B cell (primary cell): ENCODE measurements around the gene STAT5B. TPM values are rescaled to one million over a fixed set of nuclear protein-coding genes. Genes with fewer than 3 reads are reported as not detected.
"Not testable (repeated sequence)": the region's sequence is repeated elsewhere in the genome, so short reads cannot be mapped to it uniquely, and the experiment has no call there.

Source experiments
- ATAC-seq: fragments of 200-7000 bp; cut with Tn5 transposase; one replicate; pipeline ENCODE4 v1.10.0; 2021; ENCODE audit warnings: low read depth, mild to moderate bottlenecking, moderate number of reproducible peaks, moderate library complexity
- CTCF ChIA-PET: fragments of 350-600 bp; sonication (Branson Sonifier 250); formaldehyde crosslinking; loops from one replicate; lab custom pipeline; 2021; ENCODE audit warnings: antibody characterized with exemption, inconsistent platforms; lab: Charles Lee
- POLR2A ChIA-PET: fragments of 350-600 bp; sonication (Branson Sonifier 250); formaldehyde crosslinking; loops from one replicate; lab custom pipeline; 2021; ENCODE audit warnings: antibody characterized with exemption; lab: Charles Lee
- DNase-seq: peaks from one replicate; pipeline ENCODE4 v3.0.0; 2013
- H2AFZ ChIP-seq: 2 replicates; pipeline ENCODE4 v1.6.1; 2012; ENCODE audit warnings: mild to moderate bottlenecking, low read depth, low read length; ENCODE audit not compliant: insufficient read depth, poor library complexity, severe bottlenecking
- H3K27ac ChIP-seq, 2 donors: 1 replicate in 1 of 2; 2 replicates in 1 of 2; pipeline ENCODE4 v1.5.1; 2012 to 2013; ENCODE audit warnings: low read length in 2 of 2, mild to moderate bottlenecking in 2 of 2, moderate library complexity in 1 of 2
- H3K27me3 ChIP-seq, 4 experiments: fragments of 200-600 bp in 1 of 4; sonication (generic) in 1 of 4; replicated peaks in 1 of 4; 1 replicate in 2 of 4; 2 replicates in 2 of 4; pipeline versions ENCODE4 v1.6.1 to v1.7.0; 2013 to 2016; ENCODE audit warnings: low read length in 3 of 4, mild to moderate bottlenecking in 2 of 4, mixed read lengths in 1 of 4, moderate library complexity in 1 of 4; ENCODE audit not compliant: insufficient read depth in 4 of 4, control insufficient read depth in 3 of 4; ENCODE audit errors: control extremely low read depth in 1 of 4
- H3K36me3 ChIP-seq, 2 experiments: replicated peaks in 1 of 2; 1 replicate in 1 of 2; 2 replicates in 1 of 2; pipeline versions ENCODE4 v1.6.1 to v1.7.1; 2013; ENCODE audit warnings: low read length in 1 of 2; ENCODE audit not compliant: insufficient read depth in 2 of 2, control insufficient read depth in 1 of 2; ENCODE audit errors: control extremely low read depth in 1 of 2, extremely low read depth in 1 of 2
- H3K4me1 ChIP-seq, 2 donors: fragments of 200-600 bp in 1 of 2; sonication (generic) in 1 of 2; 1 replicate in 1 of 2; 2 replicates in 1 of 2; pipeline versions ENCODE4 v1.5.1 to v1.6.1; 2013 to 2017; ENCODE audit warnings: low read length in 2 of 2; ENCODE audit not compliant: control insufficient read depth in 2 of 2, insufficient read depth in 2 of 2
- H3K4me2 ChIP-seq: replicated peaks from 2 replicates; pipeline ENCODE3; 2012; ENCODE audit warnings: mild to moderate bottlenecking, low read depth, low read length; ENCODE audit not compliant: poor library complexity, severe bottlenecking
- H3K4me3 ChIP-seq, 5 experiments: fragments of 200-600 bp in 1 of 5; sonication (generic) in 1 of 5; 1 replicate in 3 of 5; 2 replicates in 2 of 5; pipeline versions ENCODE4 v1.5.1 to v1.7.0; 2011 to 2016; ENCODE audit warnings: low read length in 4 of 5, mild to moderate bottlenecking in 4 of 5, low read depth in 2 of 5, control low read depth in 1 of 5, moderate library complexity in 1 of 5; ENCODE audit not compliant: insufficient read depth in 1 of 5; ENCODE audit errors: control extremely low read depth in 1 of 5, extremely low read depth in 1 of 5
- H3K79me2 ChIP-seq: fragments of 200-600 bp; sonication (generic); one replicate; pipeline ENCODE4 v1.6.0; 2016; ENCODE audit warnings: low read length; ENCODE audit not compliant: control insufficient read depth, insufficient read depth
- H3K9ac ChIP-seq: fragments of 200-600 bp; sonication (generic); 2 replicates; pipeline ENCODE4 v1.6.1; 2017; ENCODE audit warnings: mild to moderate bottlenecking, low read length, moderate library complexity
- H3K9me3 ChIP-seq, 3 donors: one replicate each; pipeline versions ENCODE4 v1.6.1 to v1.7.1; 2013; ENCODE audit warnings: low read length in 2 of 3; ENCODE audit not compliant: control insufficient read depth in 2 of 3, insufficient read depth in 1 of 3; ENCODE audit errors: control extremely low read depth in 1 of 3
- H4K20me1 ChIP-seq: 2 replicates; pipeline ENCODE4 v1.6.0; 2012; ENCODE audit warnings: mild to moderate bottlenecking, low read length; ENCODE audit not compliant: insufficient read depth, control insufficient read depth, poor library complexity, severe bottlenecking
- H3K27ac Mint-ChIP-seq: one replicate; pipeline ENCODE4 v1.8.0; 2021; ENCODE audit warnings: mixed read lengths
- H3K27me3 Mint-ChIP-seq: one replicate; pipeline ENCODE4 v1.8.0; 2021; ENCODE audit warnings: mixed read lengths
- H3K4me1 Mint-ChIP-seq: one replicate; pipeline ENCODE4 v1.8.0; 2021; ENCODE audit warnings: mixed read lengths
- H3K4me3 Mint-ChIP-seq: one replicate; pipeline ENCODE4 v1.8.0; 2021; ENCODE audit warnings: mixed read lengths
- H3K9me3 Mint-ChIP-seq: one replicate; pipeline ENCODE4 v1.8.0; 2022; ENCODE audit warnings: mixed read lengths; ENCODE audit not compliant: insufficient read depth
- CTCF ChIP-seq: fragments of 200-600 bp; IDR thresholded peaks from one replicate; pipeline ENCODE4 v1.8.0; 2022; ENCODE audit warnings: antibody characterized with exemption, mild to moderate bottlenecking
- EZH2 ChIP-seq: IDR thresholded peaks from 2 replicates; pipeline ENCODE4 v1.6.1; 2012; ENCODE audit warnings: borderline replicate concordance, low read depth, mild to moderate bottlenecking, moderate library complexity, low read length; ENCODE audit not compliant: insufficient read depth, poor library complexity, severe bottlenecking
- WGBS: methylation state at CpG from one replicate; pipeline ENCODE4 v1.1.5; 2013; ENCODE audit warnings: missing lambda C conversion rate; ENCODE audit not compliant: insufficient coverage; 5-methylcytosine and 5-hydroxymethylcytosine counted together
- intact Hi-C: fragments of 100-400 bp; cut with micrococcal nuclease; formaldehyde crosslinking; loops from one replicate; pipeline ENCODE4 v1.10.0; 2022
- polyA plus RNA-seq: library from polyadenylated mRNA; depleted of rRNA; stranded (reverse); fragments of >200 nt; gene quantifications from 2 replicates; pipeline ENCODE4 v1.2.3, GENCODE V29; 2012
- total RNA-seq, 2 donors: library from RNA; stranded (reverse); fragments of 120-200 nt in 1 of 2; gene quantifications; 1 replicate in 1 of 2; 2 replicates in 1 of 2; pipeline versions ENCODE4 v1.2.3 to v1.2.4, GENCODE V29; 2013 to 2022

STAT5B gene
- total and polyA plus RNA-seq, 2 donors (not counting 1 experiment from before 2014, with no cell fraction given) = 70.0 to 103 TPM

- peaks cover 16% of the 10 kb centered on the region for H3K4me1 Mint-ChIP-seq
Measured at GRCh38 chr17:42240201-42240600, 36.0 kb downstream of the STAT5B start.

GRCh38 chr17:42239576-42239975 lies 36.6 kb downstream of the STAT5B start:
- H3K9me3 Mint-ChIP-seq, DNase-seq, H3K4me2 ChIP-seq, H3K4me3 ChIP-seq, H3K27me3 ChIP-seq, H4K20me1 ChIP-seq, CTCF ChIA-PET, H3K27ac Mint-ChIP-seq, H3K27ac ChIP-seq, H3K4me3 Mint-ChIP-seq, H3K27me3 Mint-ChIP-seq, H3K4me1 ChIP-seq, H3K9me3 ChIP-seq, H3K36me3 ChIP-seq, ATAC-seq, intact Hi-C loops, H2AFZ ChIP-seq, H3K9ac ChIP-seq: not testable (repeated sequence)
- 97% methylated on average over 4 of the region's 7 CpGs for WGBS
- peaks cover 93% of the 10 kb centered on the region for H3K79me2 ChIP-seq
- POLR2A ChIA-PET = interaction anchor here (0.6 kb wide), 1 partner anchor 12 kb away, joined by 4 read pairs; no protein-coding TSS in a partner anchor
- peaks cover 15% of the 10 kb centered on the region for H3K4me1 Mint-ChIP-seq

More at GRCh38 chr17:42240201-42240600, 36.0 kb downstream of the STAT5B start:
- POLR2A ChIA-PET = interaction anchor here (0.5 to 0.6 kb wide), 2 partner anchors 10 to 11 kb away, joined by 3 to 4 read pairs; no protein-coding TSS in a partner anchor
- 97% methylated on average over 4 of the region's 5 CpGs for WGBS
- no peaks in the 10 kb centered on the region for H3K27me3 Mint-ChIP-seq
- no peaks in the 10 kb centered on the region for H3K9me3 Mint-ChIP-seq
- H3K4me3 Mint-ChIP-seq = no peak overlapping the region
- no peak overlapping the region for H2AFZ ChIP-seq
- H3K27me3 ChIP-seq = no peaks in the 10 kb centered on the region
- H3K79me2 ChIP-seq = peaks cover 93% of the 10 kb centered on the region
- no peaks in the 10 kb centered on the region for H4K20me1 ChIP-seq
- no peak for TF ChIP-seq EZH2
- no peak for TF ChIP-seq CTCF
- intact Hi-C loops = no loop called here
- no peak overlapping the region for H3K27ac ChIP-seq
- H3K4me2 ChIP-seq = no peak overlapping the region
- H3K36me3 ChIP-seq = no peaks in the 10 kb centered on the region
- DNase-seq = no peak
- no peaks in the 10 kb centered on the region for H3K9me3 ChIP-seq
- H3K4me1 ChIP-seq = no peaks in the 10 kb centered on the region
- no peak overlapping the region for H3K4me3 ChIP-seq
- no peak for ATAC-seq
- no peak overlapping the region for H3K9ac ChIP-seq
- no peak overlapping the region for H3K27ac Mint-ChIP-seq
- CTCF ChIA-PET = no interaction called here
